Gastrocnemius medialis (tissue), 4 donors: ENCODE measurements around the gene CXXC4. TPM values are rescaled to one million over a fixed set of nuclear protein-coding genes. Genes with fewer than 3 reads are reported as not detected.

Source experiments
- ATAC-seq, 2 donors: fragments of 150-250 bp; one replicate each; pipeline ENCODE4 v1.9.1; 2016
- DNase-seq, 2 donors: peaks; one replicate each; pipeline ENCODE4 v3.0.0-alpha.2; 2019
- H3K27ac ChIP-seq, 4 donors: fragments of 200-600 bp; sonication (generic); 1 replicate in 1 of 4; 2 replicates in 3 of 4; pipeline ENCODE4 v1.5.1; 2016 to 2018; ENCODE audit warnings: mild to moderate bottlenecking in 2 of 4, moderate library complexity in 1 of 4
- H3K27me3 ChIP-seq, 3 donors: fragments of 200-600 bp; sonication (generic) in 2 of 3; 1 replicate in 1 of 3; 2 replicates in 2 of 3; pipeline versions ENCODE4 v1.5.1 to v1.6.0; 2016 to 2019; ENCODE audit warnings: mild to moderate bottlenecking in 1 of 3, moderate library complexity in 1 of 3
- H3K36me3 ChIP-seq, 2 donors: fragments of 200-600 bp; sonication (generic) in 1 of 2; one replicate each; pipeline ENCODE4 v1.5.1; 2017 to 2018
- H3K4me1 ChIP-seq, 2 donors: fragments of 200-600 bp; sonication (generic) in 1 of 2; one replicate each; pipeline ENCODE4 v1.5.1; 2016 to 2017; ENCODE audit warnings: mild to moderate bottlenecking in 2 of 2
- H3K4me3 ChIP-seq, 4 donors: fragments of 200-600 bp; sonication (generic) in 3 of 4; 1 replicate in 1 of 4; 2 replicates in 3 of 4; pipeline ENCODE4 v1.5.1; 2016 to 2019; ENCODE audit warnings: mild to moderate bottlenecking in 2 of 4
- H3K9me3 ChIP-seq, 3 donors: fragments of 200-600 bp; sonication (generic) in 2 of 3; 1 replicate in 1 of 3; 2 replicates in 2 of 3; pipeline ENCODE4 v1.5.1; 2016 to 2019
- POLR2A ChIP-seq, 2 donors: fragments of 450-650 bp; IDR thresholded peaks; one replicate each; pipeline ENCODE4 v1.6.1; 2017; ENCODE audit warnings: antibody characterized with exemption in 2 of 2, mild to moderate bottlenecking in 2 of 2, moderate library complexity in 2 of 2
- in situ Hi-C, 4 donors: fragments of 200-750 bp; cut with MboI; loops; one replicate each; pipeline versions ENCODE4 v1.15.0 to v1.8.0; 2017; ENCODE audit warnings: low sequenced_read_pairs in 4 of 4
- intact Hi-C: fragments of 100-400 bp; cut with DNase I; formaldehyde crosslinking; loops from one replicate; pipeline ENCODE4 v1.15.1; 2023; ENCODE audit warnings: low total_unique reads
- total RNA-seq, 4 donors: library from RNA; depleted of rRNA; stranded (reverse); fragments of >200 nt; gene quantifications; one replicate each; pipeline versions ENCODE4 v1.1.0 to v1.2.3, GENCODE V29; 2016
- TF ChIP-seq, protein P1 (sequence below), 5 experiments: fragments of 450-650 bp in 3 of 5; fragments of 200-600 bp in 2 of 5; sonication (generic) in 2 of 5; IDR thresholded peaks in 4 of 5; conservative IDR thresholded peaks in 1 of 5; 1 replicate in 4 of 5; 2 replicates in 1 of 5; pipeline ENCODE4 v1.5.1; 2016 to 2019; ENCODE audit warnings: antibody characterized with exemption in 5 of 5, mild to moderate bottlenecking in 3 of 5, moderate library complexity in 3 of 5

CXXC4 gene
- total RNA-seq, 4 donors from 2014 or later = 0.17 to 0.36 (median 0.24) TPM; not detected in 1

- in situ Hi-C loops = no loop called here
- intact Hi-C loops = loop anchor here (5.0 kb wide), 1 partner anchor 980 kb away; the partner anchor contains the start of gene PPA2
- Histone ChIP-seq H3K4me3 (peak overlapping the region; percentile 62 to 68 (median 64)), H3K4me1 (peaks cover 11 to 18% of the 10 kb centered on the region in 2 donors), H3K27me3 (peaks cover 11 to 32% (median 20%) of the 10 kb centered on the region in 3 donors), H3K9me3 (no peaks in the 10 kb centered on the region), H3K36me3 (no peaks in the 10 kb centered on the region), H3K27ac (peak overlapping the region in 3 of 4 donors; percentile 29 to 57 (median 37))
- TF ChIP-seq, protein P1, sequence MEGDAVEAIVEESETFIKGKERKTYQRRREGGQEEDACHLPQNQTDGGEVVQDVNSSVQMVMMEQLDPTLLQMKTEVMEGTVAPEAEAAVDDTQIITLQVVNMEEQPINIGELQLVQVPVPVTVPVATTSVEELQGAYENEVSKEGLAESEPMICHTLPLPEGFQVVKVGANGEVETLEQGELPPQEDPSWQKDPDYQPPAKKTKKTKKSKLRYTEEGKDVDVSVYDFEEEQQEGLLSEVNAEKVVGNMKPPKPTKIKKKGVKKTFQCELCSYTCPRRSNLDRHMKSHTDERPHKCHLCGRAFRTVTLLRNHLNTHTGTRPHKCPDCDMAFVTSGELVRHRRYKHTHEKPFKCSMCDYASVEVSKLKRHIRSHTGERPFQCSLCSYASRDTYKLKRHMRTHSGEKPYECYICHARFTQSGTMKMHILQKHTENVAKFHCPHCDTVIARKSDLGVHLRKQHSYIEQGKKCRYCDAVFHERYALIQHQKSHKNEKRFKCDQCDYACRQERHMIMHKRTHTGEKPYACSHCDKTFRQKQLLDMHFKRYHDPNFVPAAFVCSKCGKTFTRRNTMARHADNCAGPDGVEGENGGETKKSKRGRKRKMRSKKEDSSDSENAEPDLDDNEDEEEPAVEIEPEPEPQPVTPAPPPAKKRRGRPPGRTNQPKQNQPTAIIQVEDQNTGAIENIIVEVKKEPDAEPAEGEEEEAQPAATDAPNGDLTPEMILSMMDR (IDR thresholded peaks at IDR 0.05 in 4 of 5, conservative IDR thresholded peaks at IDR 0.05 in 1 of 5) = no peak
- no peak for TF ChIP-seq POLR2A (IDR thresholded peaks at IDR 0.05)
- ATAC-seq = no peak
- no peak for DNase-seq
Observed at GRCh38 chr4:104492183-104492771, 2.4 kb downstream of the CXXC4 start.

- DNase-seq (peak in 1 of 2 donors; percentile 12), ATAC-seq (peak; percentile 11 to 18)
- H3K4me1 ChIP-seq = peaks cover 11 to 18% of the 10 kb centered on the region in 2 donors
- TF ChIP-seq, protein P1 (IDR thresholded peaks at IDR 0.05 in 4 of 5, conservative IDR thresholded peaks at IDR 0.05 in 1 of 5) = no peak
- TF ChIP-seq POLR2A (IDR thresholded peaks at IDR 0.05) = no peak
- no peaks in the 10 kb centered on the region for H3K36me3 ChIP-seq
- peak overlapping the region; percentile 29 to 57 (median 52) for H3K27ac ChIP-seq
- peaks cover 7 to 32% (median 19%) of the 10 kb centered on the region in 3 donors for H3K27me3 ChIP-seq
- intact Hi-C loops (loop anchor here (5.0 kb wide), 1 partner anchor 981 kb away; the partner anchor contains the start of gene PPA2), in situ Hi-C loops (no loop called here)
- H3K4me3 ChIP-seq = peak overlapping the region; percentile 62 to 68 (median 64)
- no peaks in the 10 kb centered on the region for H3K9me3 ChIP-seq
Observed at GRCh38 chr4:104491481-104492182, 3.1 kb downstream of the CXXC4 start.

DNA sequence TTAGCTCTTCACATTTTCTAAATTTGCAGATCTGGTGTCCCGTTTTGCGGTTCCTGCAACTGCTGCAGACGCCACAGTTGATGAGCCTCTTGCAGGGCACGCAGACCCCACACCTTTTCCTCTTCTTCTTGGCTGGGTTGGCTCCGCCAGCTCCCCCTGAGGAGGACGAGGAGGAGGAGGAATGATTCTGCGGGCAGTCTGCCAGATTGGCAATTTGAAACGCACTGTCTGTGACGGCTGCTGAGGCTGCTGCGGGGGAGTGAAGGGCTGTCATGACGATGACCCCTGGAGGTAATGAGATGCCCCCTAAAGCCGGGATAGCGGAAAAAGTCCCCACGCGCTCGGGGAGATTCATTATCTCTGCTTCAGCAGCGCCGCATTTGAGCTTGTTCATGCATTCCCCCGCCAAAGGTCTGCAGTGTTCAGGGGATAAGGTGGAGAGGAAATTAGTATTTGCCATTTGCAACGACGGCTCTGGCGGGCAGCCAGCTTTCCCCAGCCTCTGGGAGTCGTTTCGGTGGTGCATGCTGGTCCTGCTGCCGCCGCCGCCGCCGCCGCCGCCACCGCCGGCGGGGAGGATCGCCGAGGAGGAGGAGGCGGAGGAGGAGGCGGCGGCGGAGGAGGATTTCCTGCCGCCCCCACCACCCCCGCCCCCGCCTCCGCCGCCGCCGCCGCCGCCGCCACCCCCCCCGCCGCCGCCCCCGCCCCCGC lies 3.8 kb downstream of the CXXC4 start:
- H3K27ac ChIP-seq = peak overlapping the region in 3 of 4 donors; percentile 28 to 57 (median 42)
- intact Hi-C loops (loop anchor here (5.0 kb wide), 1 partner anchor 981 kb away; the partner anchor contains the start of gene PPA2), in situ Hi-C loops (no loop called here)
- DNase-seq = peak in 1 of 2 donors; percentile 25
- H3K9me3 ChIP-seq = no peaks in the 10 kb centered on the region
- TF ChIP-seq, protein P1 (IDR thresholded peaks at IDR 0.05 in 4 of 5, conservative IDR thresholded peaks at IDR 0.05 in 1 of 5) = no peak
- no peak for TF ChIP-seq POLR2A (IDR thresholded peaks at IDR 0.05)
- peaks cover 7 to 26% (median 12%) of the 10 kb centered on the region in 3 donors for H3K27me3 ChIP-seq
- H3K4me3 ChIP-seq = peak overlapping the region; percentile 62 to 68 (median 64)
- peak; percentile 21 to 38 for ATAC-seq
- H3K36me3 ChIP-seq = no peaks in the 10 kb centered on the region
- peaks cover 11 to 13% of the 10 kb centered on the region in 2 donors for H3K4me1 ChIP-seq

DNA sequence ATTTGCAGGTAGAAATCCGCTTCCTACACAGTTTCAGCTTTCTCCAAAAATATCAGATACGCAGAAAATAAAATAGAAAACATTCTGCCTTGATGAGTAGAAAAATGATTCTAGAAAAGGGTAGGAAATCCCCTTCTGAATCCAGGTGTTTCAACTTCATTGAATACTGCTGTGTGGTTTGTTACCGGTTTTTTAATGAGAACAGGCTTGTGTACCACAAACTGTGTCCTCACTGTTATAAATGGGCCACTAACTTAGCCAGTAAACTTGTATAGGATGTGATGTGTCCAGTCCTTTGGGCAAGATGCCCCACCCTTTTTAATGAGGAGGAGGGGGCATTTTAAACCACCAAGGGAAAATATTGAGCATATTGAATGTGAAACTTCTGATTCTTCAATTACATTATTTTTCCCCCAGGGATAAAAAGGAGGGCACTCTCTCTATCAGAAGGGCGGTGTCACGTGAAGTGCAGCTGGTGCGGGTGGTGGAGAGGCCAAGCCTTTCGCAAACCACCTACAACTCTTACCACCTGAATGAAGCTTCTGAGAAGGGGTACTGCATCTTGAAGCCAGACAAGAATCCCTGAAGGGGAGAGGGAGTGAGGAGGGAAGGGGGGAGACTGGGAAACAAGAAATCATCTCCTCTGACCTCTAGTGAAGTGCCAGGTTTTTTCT lies 4.5 kb downstream of the CXXC4 start:
- ATAC-seq (peak in 1 of 2 donors; percentile 35), DNase-seq (no peak)
- Histone ChIP-seq H3K27me3 (peaks cover 7 to 19% (median 7%) of the 10 kb centered on the region in 3 donors), H3K9me3 (no peaks in the 10 kb centered on the region), H3K36me3 (no peaks in the 10 kb centered on the region), H3K27ac (peak overlapping the region in 3 of 4 donors; percentile 28 to 57 (median 42)), H3K4me3 (peak overlapping the region; percentile 62 to 68 (median 64)), H3K4me1 (peaks cover 5 to 6% of the 10 kb centered on the region in 2 donors)
- in situ Hi-C loops (no loop called here), intact Hi-C loops (loop anchor here (5.0 kb wide), 1 partner anchor 982 kb away; the partner anchor contains the start of gene PPA2)
- TF ChIP-seq, protein P1 (IDR thresholded peaks at IDR 0.05 in 4 of 5, conservative IDR thresholded peaks at IDR 0.05 in 1 of 5) = no peak
- TF ChIP-seq POLR2A (IDR thresholded peaks at IDR 0.05) = no peak
